ENCODE results near the gene DSG2.

Gene DSG2

DNA sequence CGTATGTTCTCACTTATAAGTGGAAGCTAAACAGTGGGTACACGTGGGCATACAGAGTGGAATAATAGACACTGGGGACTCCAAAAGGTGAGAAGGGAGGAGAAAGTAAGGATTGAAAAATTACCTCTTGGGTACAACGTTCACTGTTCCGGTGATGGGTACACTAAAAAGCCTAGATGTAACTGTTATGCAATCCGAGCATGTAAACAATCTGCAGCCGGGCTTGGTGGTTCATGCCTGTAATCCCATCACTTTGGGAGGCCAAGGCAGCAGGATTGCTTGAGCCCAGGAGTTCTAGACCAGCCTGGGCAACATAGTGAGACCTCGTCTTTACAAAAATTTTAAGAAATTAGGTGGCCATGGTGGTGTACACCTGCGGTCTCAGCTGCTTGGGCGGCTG is 60.6 kb downstream of the DSG2 start:
- no peak for DNase-seq

GRCh38 chr18:31562726-31563125 is 64.7 kb downstream of the DSG2 start:
- DNase-seq = no peak

- DNase-seq = no peak
These were observed 65.8 kb downstream of the DSG2 start for GRCh38 chr18:31563778-31564177.

GRCh38 chr18:31565345-31565744 is 67.4 kb downstream of the DSG2 start:
- DNase-seq = no peak

GRCh38 chr18:31565782-31566512 is 68.0 kb downstream of the DSG2 start:
- DNase-seq = no peak

GRCh38 chr18:31566576-31567306 is 68.8 kb downstream of the DSG2 start:
- no peak for DNase-seq

- DNase-seq = no peak
These were observed 74.4 kb downstream of the DSG2 start for GRCh38 chr18:31572368-31572767.

DNA sequence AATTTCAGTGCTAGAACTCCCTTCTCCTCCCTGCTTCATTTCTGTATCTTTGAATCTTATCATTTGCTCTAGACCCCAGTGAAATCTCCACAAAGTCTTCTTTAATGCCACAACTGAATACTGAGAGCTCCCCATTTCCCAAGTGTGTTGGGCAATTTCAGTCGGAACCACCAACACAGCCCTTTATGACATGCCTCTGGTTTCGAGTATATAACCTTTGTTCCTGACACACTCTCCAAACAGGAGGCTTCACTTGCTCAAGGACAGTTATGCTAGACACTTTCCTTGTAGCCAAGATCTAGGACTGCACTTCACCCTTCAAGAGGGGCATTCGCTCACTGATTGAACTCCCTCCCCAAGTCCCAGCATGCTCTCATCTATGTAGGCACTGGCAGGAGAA is 75.1 kb downstream of the DSG2 start:
- no peak for DNase-seq

DNA sequence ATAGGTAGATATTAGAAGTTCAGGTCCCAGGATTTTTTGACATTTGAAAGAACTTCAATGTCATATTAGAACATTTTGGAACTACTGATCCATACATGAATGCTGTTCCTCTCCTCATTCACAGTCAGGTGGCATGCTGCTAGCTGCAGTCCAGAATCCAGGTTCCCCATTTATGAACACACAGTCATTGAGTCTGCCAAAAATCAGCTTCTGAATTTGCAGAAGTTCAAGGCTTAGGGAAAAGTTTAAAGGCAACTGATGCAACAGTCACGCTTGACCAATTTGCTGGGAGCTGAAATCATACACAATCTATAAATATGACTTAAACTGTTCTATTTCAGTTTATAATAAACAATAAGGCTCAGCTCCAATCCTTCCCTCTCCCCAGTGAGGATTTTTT is 76.4 kb downstream of the DSG2 start:
- no peak for DNase-seq

DNA sequence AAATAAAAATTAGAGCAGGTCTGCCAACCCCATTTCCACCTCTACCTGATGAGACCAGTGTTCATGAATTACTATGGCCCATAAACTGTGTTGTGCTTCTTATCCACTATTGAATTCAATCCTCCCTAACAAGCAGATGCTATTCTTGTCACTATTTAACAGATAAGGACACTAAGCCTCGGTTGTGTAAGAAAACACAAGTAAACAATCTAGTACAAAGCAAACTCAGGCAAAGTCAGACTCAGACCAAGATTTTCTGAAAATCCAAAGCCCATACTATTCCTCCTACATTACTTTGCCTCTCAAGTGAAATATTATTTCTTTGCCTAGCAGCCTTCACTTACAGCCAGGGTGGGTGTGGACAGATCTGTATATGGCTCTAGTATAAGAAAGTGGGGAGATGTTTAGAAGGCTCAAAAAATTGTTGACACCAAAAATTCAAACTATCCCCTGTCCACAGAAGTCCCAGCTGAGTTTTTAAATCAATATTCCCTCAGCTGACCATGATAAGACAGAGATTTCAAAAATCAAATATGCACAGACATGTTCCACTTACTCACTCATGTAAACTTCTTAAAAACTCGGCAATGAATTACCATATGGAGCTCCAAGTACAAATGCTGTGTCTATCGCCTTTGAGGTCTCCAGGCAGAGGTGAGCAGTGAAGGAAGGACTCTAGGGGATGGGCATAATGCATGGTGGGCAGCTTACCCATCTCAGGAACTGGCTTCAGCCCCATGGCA is 77.7 kb downstream of the DSG2 start:
- no peak for DNase-seq

GRCh38 chr18:31576670-31577069 is 78.7 kb downstream of the DSG2 start:
- no peak for DNase-seq

DNA sequence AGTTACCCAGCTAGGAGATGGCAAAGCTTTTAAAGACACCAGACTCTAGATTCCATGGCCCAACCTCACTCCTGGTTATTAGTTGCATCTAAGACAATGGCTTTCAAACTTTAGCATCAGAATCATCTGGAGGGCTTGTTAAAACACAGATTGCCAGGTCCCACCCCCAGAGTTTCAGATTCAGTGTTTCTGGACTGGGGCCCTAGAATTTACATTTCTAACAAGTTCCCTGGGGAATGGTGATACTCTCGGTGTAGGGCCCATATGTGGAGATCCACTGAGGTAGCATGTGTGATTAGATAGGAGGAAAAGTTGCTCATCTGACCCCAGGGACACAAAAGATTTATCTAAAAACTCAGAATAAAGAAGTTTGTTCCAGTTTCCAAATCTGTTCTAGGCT is 79.2 kb downstream of the DSG2 start:
- DNase-seq = no peak

GRCh38 chr18:31578126-31578525 is 80.1 kb downstream of the DSG2 start:
- no peak for DNase-seq

- no peak for DNase-seq
These were observed 81.4 kb downstream of the DSG2 start for GRCh38 chr18:31579375-31579774.

- DNase-seq = no peak
These were observed 83.7 kb downstream of the DSG2 start for GRCh38 chr18:31581498-31582197.

GRCh38 chr18:31583185-31583854 is 85.3 kb downstream of the DSG2 start:
- DNase-seq = no peak

GRCh38 chr18:31585991-31586390 is 88.0 kb downstream of the DSG2 start:
- DNase-seq = no peak

DNA sequence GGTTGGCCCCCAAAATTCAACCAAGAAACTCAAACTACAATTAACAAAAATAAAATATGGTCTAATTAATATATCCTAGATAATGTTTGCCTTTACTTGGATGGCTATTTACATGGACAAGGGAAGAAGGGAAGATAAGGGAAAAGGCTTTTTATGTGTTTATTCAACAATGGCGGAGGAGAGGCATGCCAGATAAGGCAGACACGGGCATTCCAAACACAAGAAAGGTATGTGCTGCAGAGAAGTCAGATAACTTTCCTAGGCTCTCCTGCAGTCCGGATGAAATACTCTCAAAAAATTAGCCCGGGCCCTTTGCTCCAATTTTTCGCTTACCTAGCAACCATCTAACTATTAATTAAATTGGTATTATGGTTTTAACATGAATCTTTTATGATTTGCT is 88.6 kb downstream of the DSG2 start:
- DNase-seq = no peak

- no peak for DNase-seq
These were observed 89.6 kb downstream of the DSG2 start for GRCh38 chr18:31587529-31587928.

DNA sequence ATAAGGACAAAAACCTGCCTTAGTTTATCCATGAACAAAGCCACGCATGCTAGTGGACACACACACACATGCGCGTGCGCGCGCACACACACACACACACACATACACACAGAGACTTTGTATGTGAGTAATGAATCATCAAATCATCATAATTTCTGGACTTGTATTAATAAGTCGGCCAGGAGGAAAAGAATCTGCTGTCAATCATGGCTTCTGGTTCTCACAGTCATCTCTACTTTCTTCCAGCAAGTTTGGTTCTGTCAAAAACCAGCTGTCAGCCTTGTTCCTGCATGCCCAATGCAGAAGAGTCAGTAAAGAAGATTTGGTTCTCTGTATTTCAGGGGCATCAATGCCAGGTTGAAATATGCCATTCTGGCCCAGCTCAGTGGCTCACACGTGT is 92.6 kb downstream of the DSG2 start:
- DNase-seq = no peak

DNA sequence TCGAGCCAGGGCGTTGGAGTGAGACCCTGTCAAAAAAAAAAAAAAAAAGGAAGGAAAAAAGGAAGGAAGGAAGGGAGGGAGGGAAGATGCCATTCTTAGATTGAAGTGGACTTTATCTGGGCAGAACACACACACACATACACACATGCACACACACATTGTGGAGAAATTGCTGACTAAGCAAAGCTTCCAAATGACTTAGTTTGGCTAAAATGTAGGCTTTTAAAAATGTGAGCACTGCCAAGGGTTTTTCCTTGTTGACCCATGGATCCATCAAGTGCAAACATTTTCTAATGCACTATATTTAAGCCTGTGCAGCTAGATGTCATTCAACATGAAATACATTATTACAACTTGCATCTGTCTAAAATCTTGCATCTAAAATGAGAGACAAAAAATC is 93.1 kb downstream of the DSG2 start:
- no peak for DNase-seq

DNA sequence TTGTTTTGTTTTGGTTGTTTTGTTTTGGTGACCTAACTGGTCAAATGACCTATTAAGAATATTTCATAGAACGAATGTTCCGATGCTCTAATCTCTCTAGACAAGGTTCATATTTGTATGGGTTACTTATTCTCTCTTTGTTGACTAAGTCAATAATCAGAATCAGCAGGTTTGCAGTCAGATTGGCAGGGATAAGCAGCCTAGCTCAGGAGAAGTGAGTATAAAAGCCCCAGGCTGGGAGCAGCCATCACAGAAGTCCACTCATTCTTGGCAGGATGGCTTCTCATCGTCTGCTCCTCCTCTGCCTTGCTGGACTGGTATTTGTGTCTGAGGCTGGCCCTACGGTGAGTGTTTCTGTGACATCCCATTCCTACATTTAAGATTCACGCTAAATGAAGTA is 93.7 kb downstream of the DSG2 start, which contains the start of gene TTR:
Gene TTR (plus strand): TSS at position 250 of the 400 bp plus-strand sequence. CDS start 26 bp downstream, at position 276.
- no peak for DNase-seq
